ENCODE measurements around the gene PLCB4. TPM values are rescaled to one million over a fixed set of nuclear protein-coding genes. Genes with fewer than 3 reads are reported as not detected.
A peak's percentile ranks its signal among the peaks of the same experiment; 100 is the strongest.

The PLCB4 gene
- polyA plus RNA-seq, 3 donors, result not detected

DNA sequence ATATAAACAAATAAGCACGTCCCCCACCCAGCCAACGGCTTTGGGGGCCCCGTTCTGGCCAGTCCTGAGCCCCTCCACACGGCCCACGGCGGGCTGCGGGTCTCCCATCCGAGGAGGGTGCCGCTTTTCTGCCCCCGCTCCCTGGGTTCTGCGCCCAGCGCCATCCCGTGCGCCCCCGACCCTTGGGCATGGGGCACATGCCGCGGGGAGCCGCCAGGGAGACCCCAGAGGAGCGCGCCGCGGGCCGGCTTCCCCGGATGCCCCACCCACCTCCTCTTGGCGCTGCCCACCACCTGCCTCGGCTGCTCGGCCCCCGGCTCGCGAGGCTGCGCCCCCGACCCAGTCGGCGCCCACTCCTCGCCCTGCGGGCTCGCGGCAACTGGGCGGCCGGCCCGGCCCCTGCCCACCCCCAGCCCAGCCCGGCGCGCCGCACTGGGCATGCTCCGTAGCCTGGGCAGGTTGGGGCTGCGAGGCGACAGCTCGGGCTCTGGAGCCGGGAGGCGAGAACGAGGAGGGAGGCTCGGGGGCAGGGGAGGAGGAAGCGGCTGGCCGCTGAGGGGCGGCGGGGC lies 570 bp upstream of the PLCB4 start:
- peaks cover 0 to 7% of the 10 kb centered on the region in 2 donors for H3K9me3 ChIP-seq (replicated peaks in 1 of 2; ENCODE audit: control insufficient read depth in 1 of 2, insufficient read depth in 1 of 2, low read length in 2 of 2)
- peak overlapping the region; percentile 62 for H3K4me2 ChIP-seq (replicated peaks; ENCODE audit: extremely low read depth, low read length, poor library complexity, severe bottlenecking)
- peaks cover 32 to 47% (median 35%) of the 10 kb centered on the region in 3 donors for H3K27me3 Mint-ChIP-seq (ENCODE audit: low read depth in 3 of 3)
- H3K36me3 ChIP-seq (replicated peaks in 1 of 2; ENCODE audit: control insufficient read depth in 1 of 2, insufficient read depth in 2 of 2, low read length in 2 of 2), result no peaks in the 10 kb centered on the region
- 0% methylated on average over 44 of the region's 57 CpGs for WGBS (ENCODE audit: insufficient coverage)
- peaks cover 0 to 5% (median 0%) of the 10 kb centered on the region in 7 donors for H3K9me3 Mint-ChIP-seq
- no peaks in the 10 kb centered on the region for H4K20me1 ChIP-seq (ENCODE audit: insufficient read depth, low read length)
- peaks cover 10% of the 10 kb centered on the region for H3K4me1 Mint-ChIP-seq
- H3K27ac ChIP-seq (ENCODE audit: low read depth in 1 of 2, low read length in 2 of 2), result no peak overlapping the region
- no peak overlapping the region for H2AFZ ChIP-seq (ENCODE audit: insufficient read depth, low read depth, low read length, poor library complexity, severe bottlenecking)
- no peaks in the 10 kb centered on the region for H3K79me2 ChIP-seq (ENCODE audit: insufficient read depth, low read length)
- TF ChIP-seq, protein P1, sequence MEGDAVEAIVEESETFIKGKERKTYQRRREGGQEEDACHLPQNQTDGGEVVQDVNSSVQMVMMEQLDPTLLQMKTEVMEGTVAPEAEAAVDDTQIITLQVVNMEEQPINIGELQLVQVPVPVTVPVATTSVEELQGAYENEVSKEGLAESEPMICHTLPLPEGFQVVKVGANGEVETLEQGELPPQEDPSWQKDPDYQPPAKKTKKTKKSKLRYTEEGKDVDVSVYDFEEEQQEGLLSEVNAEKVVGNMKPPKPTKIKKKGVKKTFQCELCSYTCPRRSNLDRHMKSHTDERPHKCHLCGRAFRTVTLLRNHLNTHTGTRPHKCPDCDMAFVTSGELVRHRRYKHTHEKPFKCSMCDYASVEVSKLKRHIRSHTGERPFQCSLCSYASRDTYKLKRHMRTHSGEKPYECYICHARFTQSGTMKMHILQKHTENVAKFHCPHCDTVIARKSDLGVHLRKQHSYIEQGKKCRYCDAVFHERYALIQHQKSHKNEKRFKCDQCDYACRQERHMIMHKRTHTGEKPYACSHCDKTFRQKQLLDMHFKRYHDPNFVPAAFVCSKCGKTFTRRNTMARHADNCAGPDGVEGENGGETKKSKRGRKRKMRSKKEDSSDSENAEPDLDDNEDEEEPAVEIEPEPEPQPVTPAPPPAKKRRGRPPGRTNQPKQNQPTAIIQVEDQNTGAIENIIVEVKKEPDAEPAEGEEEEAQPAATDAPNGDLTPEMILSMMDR (IDR thresholded peaks at IDR 0.05), result no peak
- peaks cover 25 to 35% of the 10 kb centered on the region in 2 donors for H3K27me3 ChIP-seq (ENCODE audit: control insufficient read depth in 2 of 2, insufficient read depth in 2 of 2, low read length in 2 of 2)
- H3K9ac ChIP-seq (ENCODE audit: insufficient read depth, low read length, poor library complexity, severe bottlenecking), result no peak overlapping the region
- H3K4me3 ChIP-seq (replicated peaks in 1 of 3; ENCODE audit: low read depth in 2 of 3, low read length in 3 of 3), result peak overlapping the region in 1 of 3 experiments; percentile 61
- no peak overlapping the region for H3K27ac Mint-ChIP-seq
- H3K4me1 ChIP-seq (ENCODE audit: control insufficient read depth in 1 of 2, insufficient read depth in 2 of 2, low read length in 2 of 2), result peaks cover 3 to 17% of the 10 kb centered on the region in 2 donors
- intact Hi-C loops (cut with micrococcal nuclease), result no loop called here
- DNase-seq, result no peak
- H3K4me3 Mint-ChIP-seq, result peak overlapping the region in 1 of 2 donors; percentile 67
- H3K36me3 Mint-ChIP-seq, result peaks cover 0 to 2% of the 10 kb centered on the region in 2 donors

DNA sequence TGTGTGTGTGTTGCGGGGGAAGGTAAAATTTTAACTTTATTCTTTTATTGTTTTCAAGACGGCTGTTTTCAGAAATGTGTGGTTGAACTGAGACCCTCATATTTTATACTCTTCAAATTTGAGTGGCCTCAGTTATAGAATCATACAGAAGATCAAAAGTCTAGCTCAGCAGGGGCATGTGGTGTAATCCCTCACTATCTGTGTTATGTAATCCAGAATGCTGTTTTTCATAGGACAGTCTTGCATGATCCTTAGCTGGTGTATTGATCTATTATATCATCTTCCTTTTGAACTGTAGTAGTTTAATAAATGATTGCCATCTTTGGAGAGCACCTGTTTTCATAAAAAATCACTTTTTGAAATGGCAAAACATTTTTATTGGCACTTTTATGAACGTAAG lies 1.4 kb downstream of the PLCB4 start:
- Histone ChIP-seq H3K9ac (ENCODE audit: insufficient read depth, low read length, poor library complexity, severe bottlenecking) (no peak overlapping the region), H3K27ac (ENCODE audit: low read depth in 1 of 2, low read length in 2 of 2) (no peak overlapping the region), H3K4me3 (replicated peaks in 1 of 3; ENCODE audit: low read depth in 2 of 3, low read length in 3 of 3) (no peak overlapping the region), H3K79me2 (ENCODE audit: insufficient read depth, low read length) (no peaks in the 10 kb centered on the region), H3K9me3 (replicated peaks in 1 of 2; ENCODE audit: control insufficient read depth in 1 of 2, insufficient read depth in 1 of 2, low read length in 2 of 2) (peaks cover 0 to 7% of the 10 kb centered on the region in 2 donors), H3K27me3 (ENCODE audit: control insufficient read depth in 2 of 2, insufficient read depth in 2 of 2, low read length in 2 of 2) (peaks cover 25 to 35% of the 10 kb centered on the region in 2 donors), H3K4me2 (replicated peaks; ENCODE audit: extremely low read depth, low read length, poor library complexity, severe bottlenecking) (no peak overlapping the region), H3K4me1 (ENCODE audit: control insufficient read depth in 1 of 2, insufficient read depth in 2 of 2, low read length in 2 of 2) (peaks cover 3 to 17% of the 10 kb centered on the region in 2 donors), H3K36me3 (replicated peaks in 1 of 2; ENCODE audit: control insufficient read depth in 1 of 2, insufficient read depth in 2 of 2, low read length in 2 of 2) (no peaks in the 10 kb centered on the region), H4K20me1 (ENCODE audit: insufficient read depth, low read length) (no peaks in the 10 kb centered on the region), H2AFZ (ENCODE audit: insufficient read depth, low read depth, low read length, poor library complexity, severe bottlenecking) (no peak overlapping the region)
- peak overlapping the region in 1 of 2 donors; percentile 93 for H3K4me3 Mint-ChIP-seq
- peaks cover 10% of the 10 kb centered on the region for H3K4me1 Mint-ChIP-seq
- TF ChIP-seq, protein P1 (IDR thresholded peaks at IDR 0.05), result no peak
- no peak overlapping the region for H3K27ac Mint-ChIP-seq
- DNase-seq, result no peak
- H3K36me3 Mint-ChIP-seq, result peaks cover 0 to 2% of the 10 kb centered on the region in 2 donors
- H3K27me3 Mint-ChIP-seq (ENCODE audit: low read depth in 3 of 3), result peaks cover 34 to 43% (median 35%) of the 10 kb centered on the region in 3 donors
- peaks cover 0 to 5% (median 0%) of the 10 kb centered on the region in 7 donors for H3K9me3 Mint-ChIP-seq
- intact Hi-C loops (cut with micrococcal nuclease), result no loop called here
- no CpG with 5 or more reads among the region's 3 CpGs for WGBS (ENCODE audit: insufficient coverage)

Data from CD14-positive monocyte (primary cell).